ENCODE data around the gene MARCHF2.

GRCh38 chr19:8386990-8387389 is 26.1 kb upstream of the MARCHF2 start:
- TF ChIP-seq CTCF (IDR thresholded peaks at IDR 0.05; ENCODE audit: low read length) (no peak), EZH2 (IDR thresholded peaks at IDR 0.05; ENCODE audit: borderline replicate concordance, low read length) (no peak)
